Measurements from ENCODE around the gene TBC1D8.

DNA sequence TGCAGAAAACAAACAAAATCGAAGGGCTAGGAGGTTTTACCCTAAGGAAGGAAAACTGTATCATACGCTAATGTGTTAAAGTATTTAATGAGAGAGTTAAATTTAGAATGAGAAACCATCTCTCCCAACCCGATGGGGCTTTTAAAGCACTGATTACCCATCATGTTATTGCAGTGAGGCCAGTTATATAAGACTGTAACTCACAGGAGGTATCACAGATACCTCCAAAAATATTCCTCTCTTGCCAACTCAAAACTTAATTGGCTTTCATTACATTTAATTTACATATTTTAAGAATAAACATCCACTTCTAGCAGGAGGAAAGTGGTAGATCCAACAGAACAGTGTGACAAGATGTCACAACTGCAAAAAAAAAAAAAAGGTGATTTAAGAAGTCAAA, 92.8 kb downstream of the TBC1D8 start:
- TF ChIP-seq, protein P1, sequence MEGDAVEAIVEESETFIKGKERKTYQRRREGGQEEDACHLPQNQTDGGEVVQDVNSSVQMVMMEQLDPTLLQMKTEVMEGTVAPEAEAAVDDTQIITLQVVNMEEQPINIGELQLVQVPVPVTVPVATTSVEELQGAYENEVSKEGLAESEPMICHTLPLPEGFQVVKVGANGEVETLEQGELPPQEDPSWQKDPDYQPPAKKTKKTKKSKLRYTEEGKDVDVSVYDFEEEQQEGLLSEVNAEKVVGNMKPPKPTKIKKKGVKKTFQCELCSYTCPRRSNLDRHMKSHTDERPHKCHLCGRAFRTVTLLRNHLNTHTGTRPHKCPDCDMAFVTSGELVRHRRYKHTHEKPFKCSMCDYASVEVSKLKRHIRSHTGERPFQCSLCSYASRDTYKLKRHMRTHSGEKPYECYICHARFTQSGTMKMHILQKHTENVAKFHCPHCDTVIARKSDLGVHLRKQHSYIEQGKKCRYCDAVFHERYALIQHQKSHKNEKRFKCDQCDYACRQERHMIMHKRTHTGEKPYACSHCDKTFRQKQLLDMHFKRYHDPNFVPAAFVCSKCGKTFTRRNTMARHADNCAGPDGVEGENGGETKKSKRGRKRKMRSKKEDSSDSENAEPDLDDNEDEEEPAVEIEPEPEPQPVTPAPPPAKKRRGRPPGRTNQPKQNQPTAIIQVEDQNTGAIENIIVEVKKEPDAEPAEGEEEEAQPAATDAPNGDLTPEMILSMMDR (IDR thresholded peaks at IDR 0.05; ENCODE audit: control extremely low read depth in 1 of 3, insufficient read depth in 1 of 3, low read depth in 1 of 3, low read length in 3 of 3): no peak
- no peak for TF ChIP-seq FOSL1 (IDR thresholded peaks at IDR 0.05; ENCODE audit: insufficient read depth, low read depth, low read length)
- no peak for TF ChIP-seq MAX (IDR thresholded peaks at IDR 0.05)
- TF ChIP-seq ZNF274 (IDR thresholded peaks at IDR 0.05; ENCODE audit: borderline replicate concordance, extremely low read depth, low read length): no peak
- no peak for TF ChIP-seq POLR2AphosphoS5 (IDR thresholded peaks at IDR 0.05; ENCODE audit: low read depth, low read length)
